Iris pigment epithelial cell (primary cell): ENCODE results near the gene RRBP1.

Experiments used
- DNase-seq: peaks from one replicate; pipeline ENCODE4 v3.0.0-alpha.2; 2011; ENCODE audit warnings: low read depth

The RRBP1 gene

GRCh38 chr20:17609811-17610377 lies 72.1 kb downstream of the RRBP1 start:
- DNase-seq, result no peak

GRCh38 chr20:17608701-17609497 lies 73.1 kb downstream of the RRBP1 start:
- no peak for DNase-seq

GRCh38 chr20:17606001-17606400 lies 76.0 kb downstream of the RRBP1 start:
- DNase-seq, result no peak

GRCh38 chr20:17605131-17605660 lies 76.8 kb downstream of the RRBP1 start:
- DNase-seq, result no peak

GRCh38 chr20:17602493-17602892 lies 79.5 kb downstream of the RRBP1 start:
- no peak for DNase-seq

GRCh38 chr20:17601957-17602356 lies 80.1 kb downstream of the RRBP1 start:
- DNase-seq, result no peak

GRCh38 chr20:17598013-17598550 lies 84.0 kb downstream of the RRBP1 start:
- no peak for DNase-seq

GRCh38 chr20:17595856-17596255 lies 86.2 kb downstream of the RRBP1 start:
- no peak for DNase-seq

- peak; percentile 88 for DNase-seq
Measured at GRCh38 chr20:17594443-17594842, 87.6 kb downstream of the RRBP1 start.

- no peak for DNase-seq
Measured at GRCh38 chr20:17593902-17594301, 88.1 kb downstream of the RRBP1 start.

- DNase-seq, result no peak
Measured at GRCh38 chr20:17590245-17590644, 91.8 kb downstream of the RRBP1 start.

GRCh38 chr20:17589161-17589834 lies 92.7 kb downstream of the RRBP1 start:
- DNase-seq, result no peak

GRCh38 chr20:17587824-17588223 lies 94.2 kb downstream of the RRBP1 start:
- no peak for DNase-seq

GRCh38 chr20:17587148-17587547 lies 94.9 kb downstream of the RRBP1 start:
- no peak for DNase-seq

- no peak for DNase-seq
Measured at GRCh38 chr20:17586250-17586649, 95.8 kb downstream of the RRBP1 start.

- no peak for DNase-seq
Measured at GRCh38 chr20:17584689-17585088, 97.4 kb downstream of the RRBP1 start.

- no peak for DNase-seq
Measured at GRCh38 chr20:17583126-17583525, 98.9 kb downstream of the RRBP1 start.

GRCh38 chr20:17580895-17581294 lies 101.1 kb downstream of the RRBP1 start:
- no peak for DNase-seq

GRCh38 chr20:17579369-17580039 lies 102.5 kb downstream of the RRBP1 start:
- no peak for DNase-seq

GRCh38 chr20:17576215-17576614 lies 105.8 kb downstream of the RRBP1 start:
- no peak for DNase-seq

GRCh38 chr20:17573463-17573862 lies 108.6 kb downstream of the RRBP1 start:
- no peak for DNase-seq

- no peak for DNase-seq
Measured at GRCh38 chr20:17572034-17572638, 109.9 kb downstream of the RRBP1 start.
